GM10248 (cell line): ENCODE data around the gene PCBD1.

ENCODE experiments used
- CTCF ChIA-PET: fragments of 300-600 bp; sonication (Branson Sonifier 250); formaldehyde crosslinking; extraction: SDS; loops from one replicate; lab custom pipeline; 2021; ENCODE audit warnings: antibody characterized with exemption; lab: Yijun Ruan, JAX
- POLR2A ChIA-PET: fragments of 350-650 bp; sonication (Branson Sonifier 250); formaldehyde crosslinking; extraction: SDS; loops from one replicate; lab custom pipeline; 2020; ENCODE audit warnings: antibody characterized with exemption; lab: Yijun Ruan, JAX
- DNase-seq: peaks from one replicate; pipeline ENCODE4 v3.0.0; 2012; ENCODE audit errors: extremely low spot score
- CTCF ChIP-seq: IDR thresholded peaks from 2 replicates; pipeline ENCODE4 v1.5.1; 2012; ENCODE audit warnings: mild to moderate bottlenecking, low read depth; ENCODE audit errors: extremely low read depth, missing control alignments, control extremely low read depth

PCBD1 gene

GRCh38 chr10:70889291-70889690 is 926 bp upstream of the PCBD1 start:
- ChIA-PET POLR2A (no interaction called here), CTCF (interaction anchor here (1.1 to 3.0 kb wide), 3 partner anchors 12 to 36 kb away, joined by 3 to 17 read pairs (median 12); no protein-coding TSS in a partner anchor)
- TF ChIP-seq CTCF: no peak
- no peak for DNase-seq

- no peak for TF ChIP-seq CTCF
- no peak for DNase-seq
- ChIA-PET POLR2A (no interaction called here), CTCF (interaction anchor here (0.7 to 1.4 kb wide), 10 partner anchors 9 to 336 kb away, joined by 3 to 6 read pairs (median 3); partner anchors contain the start of gene SGPL1)
Observed at GRCh38 chr10:70886921-70887665, 1.3 kb downstream of the PCBD1 start.

- TF ChIP-seq CTCF: no peak
- ChIA-PET POLR2A (no interaction called here), CTCF (interaction anchor here (0.7 to 1.4 kb wide), 7 partner anchors 12 to 336 kb away, joined by 3 to 6 read pairs (median 3); partner anchors contain the start of gene SGPL1)
- DNase-seq: no peak
Observed at GRCh38 chr10:70885931-70886903, 2.1 kb downstream of the PCBD1 start.

- ChIA-PET POLR2A (no interaction called here), CTCF (no interaction called here)
- no peak for DNase-seq
- TF ChIP-seq CTCF: no peak
Observed at GRCh38 chr10:70885481-70885880, 2.9 kb downstream of the PCBD1 start.

GRCh38 chr10:70884741-70885140 is 3.6 kb downstream of the PCBD1 start:
- CTCF ChIA-PET: interaction anchor here (1.0 to 2.1 kb wide), 2 partner anchors 14 to 71 kb away, joined by 4 to 9 read pairs; no protein-coding TSS in a partner anchor
- no peak for DNase-seq
- TF ChIP-seq CTCF: no peak
- POLR2A ChIA-PET: no interaction called here

- ChIA-PET POLR2A (no interaction called here), CTCF (interaction anchor here (0.8 to 3.9 kb wide), 9 partner anchors 9 to 497 kb away, joined by 3 to 35 read pairs (median 9); partner anchors contain the start of gene SGPL1)
- peak; percentile 91 for TF ChIP-seq CTCF
- DNase-seq: peak; percentile 78
Observed at GRCh38 chr10:70880077-70880534, 8.3 kb downstream of the PCBD1 start.
